Mesothelial cell of epicardium (in vitro differentiated cells): ENCODE data around the gene CFAP69. TPM values are rescaled to one million over a fixed set of nuclear protein-coding genes. Genes with fewer than 3 reads are reported as not detected.
"Not testable (repeated sequence)": the region's sequence is repeated elsewhere in the genome, so short reads cannot be mapped to it uniquely, and the experiment has no call there.

Experiments
- DNase-seq, 2 experiments: peaks; one replicate each; pipeline ENCODE4 v3.0.0; 2021; ENCODE audit warnings: low spot score in 2 of 2; ENCODE audit not compliant: unreplicated experiment in 2 of 2
- H3K27ac Mint-ChIP-seq: 2 replicates; pipeline ENCODE4 v1.8.0; 2021; ENCODE audit warnings: mixed read lengths
- H3K27me3 Mint-ChIP-seq: 2 replicates; pipeline ENCODE4 v1.8.0; 2021; ENCODE audit warnings: low read depth, mixed read lengths
- H3K36me3 Mint-ChIP-seq: 2 replicates; pipeline ENCODE4 v1.8.0; 2021; ENCODE audit warnings: mixed read lengths
- H3K4me1 Mint-ChIP-seq: 2 replicates; pipeline ENCODE4 v1.8.0; 2021; ENCODE audit warnings: mixed read lengths
- H3K4me3 Mint-ChIP-seq: 2 replicates; pipeline ENCODE4 v1.8.0; 2021; ENCODE audit warnings: mild to moderate bottlenecking, moderate library complexity, mixed read lengths
- H3K9me3 Mint-ChIP-seq: 2 replicates; pipeline ENCODE4 v1.8.0; 2021; ENCODE audit warnings: mixed read lengths
- total RNA-seq: library from RNA; stranded (reverse); gene quantifications from 3 replicates; pipeline ENCODE4 v1.2.1, GENCODE V29; 2021
- TF ChIP-seq, protein P1 (sequence below): fragments of 200-600 bp; sonication (generic); IDR thresholded peaks from one replicate; pipeline ENCODE4 v1.5.0; 2021; ENCODE audit warnings: antibody characterized with exemption; ENCODE audit not compliant: unreplicated experiment

The CFAP69 gene
- total RNA-seq, 1 donor from 2014 or later: 3.7 TPM

DNA sequence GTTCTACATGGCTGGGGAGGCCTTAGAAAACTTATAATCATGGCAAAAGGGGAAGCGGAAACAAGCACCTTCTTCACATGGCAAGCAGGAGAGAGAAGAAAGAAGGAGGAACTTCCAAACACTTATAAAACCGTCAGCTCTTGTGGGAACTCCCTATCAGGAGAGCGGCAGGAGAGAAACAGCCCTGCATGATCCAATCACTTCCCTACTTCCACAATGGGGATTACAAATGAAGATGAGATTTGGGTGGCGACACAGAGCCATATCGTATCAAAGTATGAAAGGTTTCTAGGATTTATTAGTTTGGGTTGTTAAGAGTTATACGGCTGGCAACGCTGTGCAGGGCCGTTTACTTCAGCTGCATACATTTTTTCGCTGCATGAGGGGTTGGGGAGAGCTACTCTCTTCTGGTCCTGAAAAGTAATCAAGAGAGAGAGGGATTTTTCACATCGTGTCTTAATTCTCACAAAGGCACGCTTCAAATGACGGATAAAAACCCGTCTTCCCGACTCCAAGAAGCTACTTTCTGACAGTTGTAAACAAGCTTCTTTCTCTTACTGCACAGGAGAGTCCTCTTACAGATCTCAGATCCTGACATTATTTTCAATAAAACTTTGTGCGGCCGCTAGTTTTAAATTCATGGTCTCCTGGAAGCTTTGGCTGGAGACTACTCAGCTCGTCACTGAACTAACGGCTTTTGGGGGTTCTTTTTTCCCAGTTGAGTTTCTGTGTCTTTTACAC, 100.8 kb downstream of the CFAP69 start:
- Mint-ChIP-seq H3K4me3 (peak overlapping the region; percentile 96), H3K9me3 (no peaks in the 10 kb centered on the region)

DNA sequence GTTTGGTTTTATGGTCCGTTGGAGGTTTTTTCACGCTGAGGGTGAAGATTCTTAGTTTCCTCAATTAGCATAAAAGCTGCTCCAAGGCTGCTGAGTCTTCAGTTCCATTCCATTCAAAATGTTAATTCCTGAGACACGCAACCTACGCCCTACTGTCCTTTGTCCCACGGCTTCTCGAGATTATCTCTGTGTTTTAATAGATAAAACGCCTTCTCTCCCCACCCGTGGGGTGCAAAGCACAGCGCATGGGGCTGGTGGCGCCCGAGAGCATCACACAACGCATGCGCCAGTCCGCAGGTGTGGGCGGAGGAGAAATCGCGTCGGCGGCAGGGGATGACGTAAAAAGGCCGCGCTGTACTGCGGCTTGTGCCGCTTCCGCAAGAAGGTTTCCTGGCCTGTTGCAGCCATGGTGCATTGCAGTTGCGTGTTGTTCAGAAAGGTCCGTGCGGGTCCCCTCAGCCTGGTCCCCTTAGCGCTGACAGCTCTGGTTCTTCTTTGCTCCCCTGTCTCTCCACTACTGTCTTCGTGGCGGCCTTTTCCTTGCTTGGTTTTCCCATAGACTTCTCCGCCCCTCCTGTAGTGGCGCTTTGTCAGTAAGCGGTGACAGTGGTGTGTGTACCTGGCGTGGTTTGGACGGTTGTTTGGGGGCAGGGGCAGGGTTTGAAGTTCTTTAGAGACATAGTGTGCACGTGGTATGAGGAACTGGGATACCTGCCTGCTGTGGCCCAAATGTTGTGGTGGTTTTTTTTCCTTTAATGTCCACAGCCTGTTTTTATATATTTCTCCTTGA, 101.6 kb downstream of the CFAP69 start, which contains the start of gene GTPBP10:
TSS of gene GTPBP10 (plus strand) at position 381 of the 790 bp plus-strand sequence. CDS start at position 407, 26 bp downstream.
- Mint-ChIP-seq H3K36me3 (no peaks in the 10 kb centered on the region), H3K9me3 (no peaks in the 10 kb centered on the region), H3K4me3 (peak within 1 kb of the TSS; percentile 96), H3K4me1 (peaks cover 15% of the 10 kb centered on the region), H3K27me3 (no peaks in the 10 kb centered on the region), H3K27ac (peak within 1 kb of the TSS; percentile 98)
- TF ChIP-seq, protein P1, sequence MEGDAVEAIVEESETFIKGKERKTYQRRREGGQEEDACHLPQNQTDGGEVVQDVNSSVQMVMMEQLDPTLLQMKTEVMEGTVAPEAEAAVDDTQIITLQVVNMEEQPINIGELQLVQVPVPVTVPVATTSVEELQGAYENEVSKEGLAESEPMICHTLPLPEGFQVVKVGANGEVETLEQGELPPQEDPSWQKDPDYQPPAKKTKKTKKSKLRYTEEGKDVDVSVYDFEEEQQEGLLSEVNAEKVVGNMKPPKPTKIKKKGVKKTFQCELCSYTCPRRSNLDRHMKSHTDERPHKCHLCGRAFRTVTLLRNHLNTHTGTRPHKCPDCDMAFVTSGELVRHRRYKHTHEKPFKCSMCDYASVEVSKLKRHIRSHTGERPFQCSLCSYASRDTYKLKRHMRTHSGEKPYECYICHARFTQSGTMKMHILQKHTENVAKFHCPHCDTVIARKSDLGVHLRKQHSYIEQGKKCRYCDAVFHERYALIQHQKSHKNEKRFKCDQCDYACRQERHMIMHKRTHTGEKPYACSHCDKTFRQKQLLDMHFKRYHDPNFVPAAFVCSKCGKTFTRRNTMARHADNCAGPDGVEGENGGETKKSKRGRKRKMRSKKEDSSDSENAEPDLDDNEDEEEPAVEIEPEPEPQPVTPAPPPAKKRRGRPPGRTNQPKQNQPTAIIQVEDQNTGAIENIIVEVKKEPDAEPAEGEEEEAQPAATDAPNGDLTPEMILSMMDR: no peak
- peak; percentile 83 to 95 for DNase-seq

More for the DNA sequence above, 100.8 kb downstream of the CFAP69 start:
- DNase-seq: no peak
- Mint-ChIP-seq H3K36me3 (no peaks in the 10 kb centered on the region), H3K27me3 (no peaks in the 10 kb centered on the region), H3K4me1 (peaks cover 15% of the 10 kb centered on the region), H3K27ac (peak overlapping the region; percentile 98)
- TF ChIP-seq, protein P1: no peak

DNA sequence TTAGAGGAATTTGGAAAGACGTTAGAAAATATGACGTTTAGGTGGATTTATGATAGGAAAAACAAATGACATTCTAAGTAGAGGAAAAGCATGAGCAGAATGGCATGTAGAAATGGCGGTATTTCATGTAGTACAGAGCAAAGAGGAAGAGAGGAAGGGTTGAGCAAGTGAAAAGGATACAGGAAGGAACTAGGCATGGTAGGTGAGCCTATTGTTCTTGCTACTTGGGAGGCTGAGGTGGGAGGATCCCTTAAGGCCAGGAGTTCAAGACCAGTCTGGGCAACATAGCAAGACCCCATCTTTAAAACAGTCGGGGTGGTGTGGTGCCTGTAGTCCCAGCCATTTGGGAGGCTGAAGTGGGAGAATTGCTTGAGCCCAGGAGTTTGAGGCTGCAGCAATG, 102.8 kb downstream of the CFAP69 start:
- Mint-ChIP-seq H3K4me3 (peak overlapping the region; percentile 96), H3K27ac (peak overlapping the region; percentile 98), H3K27me3 (no peaks in the 10 kb centered on the region), H3K4me1 (peaks cover 15% of the 10 kb centered on the region), H3K36me3 (peaks cover 2% of the 10 kb centered on the region), H3K9me3 (no peaks in the 10 kb centered on the region)
- TF ChIP-seq, protein P1: no peak
- no peak for DNase-seq

DNA sequence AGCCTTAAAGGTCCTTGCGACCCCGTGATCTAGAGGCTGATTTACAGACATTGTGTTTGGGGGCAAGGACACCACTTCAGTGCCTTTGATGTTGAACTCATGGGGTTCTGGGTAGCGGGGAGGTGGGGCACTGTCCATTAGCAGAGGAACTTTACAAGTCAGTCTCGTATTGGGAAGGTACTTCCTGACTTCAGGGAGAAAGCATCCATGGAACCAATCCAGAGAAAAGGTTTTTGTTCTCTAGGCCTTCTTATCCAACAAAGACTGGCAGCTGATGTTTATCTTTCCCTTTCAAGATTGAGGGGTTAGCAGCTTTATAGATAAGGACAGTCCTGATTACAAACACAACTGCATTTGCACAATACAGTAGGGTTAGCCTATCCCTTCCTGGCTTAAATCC, 104.3 kb downstream of the CFAP69 start:
- Mint-ChIP-seq H3K4me3 (no peak overlapping the region), H3K4me1 (peaks cover 15% of the 10 kb centered on the region), H3K36me3 (peaks cover 2% of the 10 kb centered on the region), H3K9me3 (no peaks in the 10 kb centered on the region), H3K27me3 (no peaks in the 10 kb centered on the region), H3K27ac (no peak overlapping the region)
- DNase-seq: no peak
- TF ChIP-seq, protein P1: no peak

DNA sequence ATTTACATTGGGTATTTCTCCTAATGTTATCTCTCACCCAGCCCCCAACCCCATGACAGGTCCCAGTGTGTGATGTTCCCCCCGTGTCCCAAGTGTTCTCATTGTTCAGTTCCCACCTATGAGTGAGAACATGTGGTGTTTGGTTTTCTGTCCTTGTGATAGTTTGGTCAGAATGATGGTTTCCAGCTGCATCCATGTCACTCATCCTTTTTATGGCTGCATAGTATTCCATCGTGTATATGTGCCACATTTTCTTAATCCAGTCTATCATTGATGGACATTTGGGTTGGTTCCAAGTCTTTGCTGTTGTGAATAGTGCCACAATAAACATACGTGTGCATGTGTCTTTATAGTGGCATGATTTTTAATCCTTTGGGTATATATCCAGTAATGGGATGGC, 105.1 kb downstream of the CFAP69 start:
- not testable (repeated sequence) for H3K27me3 Mint-ChIP-seq, H3K27ac Mint-ChIP-seq, H3K36me3 Mint-ChIP-seq, H3K9me3 Mint-ChIP-seq, DNase-seq, H3K4me3 Mint-ChIP-seq
- peaks cover 14% of the 10 kb centered on the region for H3K4me1 Mint-ChIP-seq

DNA sequence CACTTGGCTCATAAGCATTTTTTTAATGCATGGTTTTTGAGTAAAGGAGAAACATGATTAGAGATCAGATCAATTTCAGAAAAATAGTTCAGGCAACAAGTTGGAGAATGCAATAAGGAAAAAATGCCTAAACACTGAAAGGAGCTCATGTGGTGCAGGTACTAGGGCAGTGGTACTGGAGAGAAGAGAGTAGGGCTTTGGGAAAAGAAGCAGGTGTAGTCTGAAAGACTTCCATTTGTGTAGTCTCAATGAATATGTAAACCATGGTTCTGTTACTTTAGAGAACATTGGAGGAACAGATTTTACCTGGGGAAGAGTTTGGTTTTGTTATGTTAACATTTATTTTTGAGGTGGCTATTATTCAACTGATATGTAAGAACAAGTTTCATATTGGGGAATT, 107.0 kb downstream of the CFAP69 start:
- DNase-seq: no peak
- Mint-ChIP-seq H3K4me1 (peaks cover 7% of the 10 kb centered on the region), H3K27me3 (no peaks in the 10 kb centered on the region), H3K27ac (no peak overlapping the region), H3K4me3 (no peak overlapping the region), H3K9me3 (no peaks in the 10 kb centered on the region), H3K36me3 (peaks cover 14% of the 10 kb centered on the region)
- TF ChIP-seq, protein P1: no peak
